ENCODE results near the gene FBN3. TPM values are rescaled to one million over a fixed set of nuclear protein-coding genes. Genes with fewer than 3 reads are reported as not detected.

FBN3 gene
- total RNA-seq, 4 donors from 2014 or later: 0.13 to 8.7 (median 2.5) TPM

DNA sequence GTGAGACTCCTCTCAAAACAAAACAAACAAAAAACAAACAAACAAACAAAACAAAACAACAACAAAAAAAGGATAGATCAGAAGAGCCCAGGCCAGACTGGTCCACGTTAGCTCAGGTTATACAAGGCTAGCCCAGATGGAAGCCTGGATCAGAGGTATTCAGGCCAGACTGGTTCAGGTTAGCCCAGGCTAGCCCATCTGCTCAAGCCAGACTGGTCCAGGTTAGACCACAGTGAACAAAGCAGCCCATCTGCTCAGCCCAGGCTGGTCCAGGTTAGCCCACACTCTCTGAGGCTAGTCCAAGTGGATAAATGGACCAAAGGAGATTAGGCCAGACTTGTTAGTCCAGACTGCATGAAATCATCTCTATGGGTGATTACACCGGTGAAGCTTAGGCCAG, 55.7 kb downstream of the FBN3 start:
- Histone ChIP-seq H3K4me1 (no peaks in the 10 kb centered on the region), H3K27ac (no peak overlapping the region), H3K9me3 (no peaks in the 10 kb centered on the region), H3K27me3 (no peaks in the 10 kb centered on the region), H3K4me3 (replicated peaks in 1 of 3) (no peak overlapping the region), H3K36me3 (no peaks in the 10 kb centered on the region)
- intact Hi-C loops (cut with DNase I): no loop called here
- TF ChIP-seq, protein P1, sequence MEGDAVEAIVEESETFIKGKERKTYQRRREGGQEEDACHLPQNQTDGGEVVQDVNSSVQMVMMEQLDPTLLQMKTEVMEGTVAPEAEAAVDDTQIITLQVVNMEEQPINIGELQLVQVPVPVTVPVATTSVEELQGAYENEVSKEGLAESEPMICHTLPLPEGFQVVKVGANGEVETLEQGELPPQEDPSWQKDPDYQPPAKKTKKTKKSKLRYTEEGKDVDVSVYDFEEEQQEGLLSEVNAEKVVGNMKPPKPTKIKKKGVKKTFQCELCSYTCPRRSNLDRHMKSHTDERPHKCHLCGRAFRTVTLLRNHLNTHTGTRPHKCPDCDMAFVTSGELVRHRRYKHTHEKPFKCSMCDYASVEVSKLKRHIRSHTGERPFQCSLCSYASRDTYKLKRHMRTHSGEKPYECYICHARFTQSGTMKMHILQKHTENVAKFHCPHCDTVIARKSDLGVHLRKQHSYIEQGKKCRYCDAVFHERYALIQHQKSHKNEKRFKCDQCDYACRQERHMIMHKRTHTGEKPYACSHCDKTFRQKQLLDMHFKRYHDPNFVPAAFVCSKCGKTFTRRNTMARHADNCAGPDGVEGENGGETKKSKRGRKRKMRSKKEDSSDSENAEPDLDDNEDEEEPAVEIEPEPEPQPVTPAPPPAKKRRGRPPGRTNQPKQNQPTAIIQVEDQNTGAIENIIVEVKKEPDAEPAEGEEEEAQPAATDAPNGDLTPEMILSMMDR (IDR thresholded peaks at IDR 0.05): no peak
- TF ChIP-seq POLR2A (IDR thresholded peaks at IDR 0.05): no peak
- no peak for DNase-seq
- 92 to 94% methylated on average over 1 to 2 of the region's 2 CpGs for WGBS, 2 donors

DNA sequence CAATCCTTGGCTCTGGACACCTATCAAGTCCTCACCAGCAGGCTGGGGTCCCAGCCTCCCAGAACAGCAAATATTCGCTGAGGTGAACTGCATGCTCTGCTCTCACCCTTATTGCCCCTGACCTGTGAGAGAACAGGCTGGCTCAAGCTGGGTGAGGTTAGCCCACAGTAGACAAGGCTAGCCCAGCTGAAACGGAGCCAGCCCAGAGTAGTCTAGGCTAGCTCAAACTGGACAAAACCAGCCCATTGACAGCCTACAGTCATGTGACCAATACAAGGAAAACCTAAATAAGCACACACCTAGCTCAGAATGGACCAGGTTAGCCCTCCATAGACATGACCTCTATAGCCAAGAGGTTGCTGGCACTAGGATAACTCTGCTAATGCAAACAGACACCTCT, 58.4 kb downstream of the FBN3 start:
- Histone ChIP-seq H3K9me3 (no peaks in the 10 kb centered on the region), H3K4me3 (replicated peaks in 1 of 3) (no peak overlapping the region), H3K4me1 (no peaks in the 10 kb centered on the region), H3K36me3 (no peaks in the 10 kb centered on the region), H3K27me3 (no peaks in the 10 kb centered on the region), H3K27ac (no peak overlapping the region)
- no peak for TF ChIP-seq POLR2A (IDR thresholded peaks at IDR 0.05)
- TF ChIP-seq, protein P1 (IDR thresholded peaks at IDR 0.05): no peak
- intact Hi-C loops (cut with DNase I): no loop called here
- DNase-seq: no peak
- WGBS, 2 donors: 95 to 100% methylated on average over 1 to 2 of the region's 2 CpGs

DNA sequence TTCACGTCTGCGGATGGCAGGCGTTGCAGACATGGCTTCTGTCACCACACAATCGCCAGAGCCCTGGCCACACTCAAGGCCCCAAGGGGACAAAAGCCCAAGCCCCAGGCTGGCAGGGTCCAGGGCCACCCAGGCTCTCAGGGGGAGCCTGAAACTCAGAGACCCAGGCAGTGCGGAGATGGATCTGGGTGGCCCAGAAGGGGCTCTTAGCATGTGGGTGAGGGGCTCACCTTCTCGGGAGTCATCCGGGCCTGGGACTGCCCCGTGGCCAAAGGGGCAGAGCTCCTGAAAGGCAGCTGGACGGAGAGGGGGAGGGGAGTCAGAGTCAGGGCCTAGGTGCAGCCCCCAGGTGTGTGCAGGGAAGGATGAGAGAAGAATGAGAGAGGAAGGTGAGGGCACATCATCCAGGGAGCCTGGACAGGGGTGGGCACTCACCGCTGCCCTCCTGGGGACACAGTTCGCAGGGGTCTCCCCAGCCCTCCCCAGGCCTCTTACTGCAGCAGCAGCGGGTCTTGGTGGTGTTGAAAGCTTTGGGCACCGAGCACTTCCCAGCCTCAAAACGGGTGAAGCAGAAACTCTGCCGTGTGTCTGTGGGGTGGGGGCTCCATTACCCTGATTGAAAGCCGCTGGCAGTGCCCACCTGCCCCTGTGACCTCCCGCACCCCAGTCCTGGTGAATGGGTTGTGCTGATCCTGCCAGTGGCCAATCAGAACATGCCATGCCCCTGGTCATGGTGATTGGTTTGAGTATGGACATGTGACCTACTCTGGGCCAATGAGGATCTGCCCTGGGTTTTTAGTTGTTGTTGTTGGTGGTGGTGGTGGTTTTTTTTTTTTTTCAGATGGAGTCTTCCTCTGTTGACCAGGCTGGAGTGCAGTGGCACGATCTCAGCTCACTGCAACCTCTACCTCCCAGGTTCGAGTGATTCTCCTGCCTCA, 59.5 kb downstream of the FBN3 start:
- no peaks in the 10 kb centered on the region for H3K9me3 ChIP-seq
- no peak for DNase-seq
- intact Hi-C loops (cut with DNase I): no loop called here

DNA sequence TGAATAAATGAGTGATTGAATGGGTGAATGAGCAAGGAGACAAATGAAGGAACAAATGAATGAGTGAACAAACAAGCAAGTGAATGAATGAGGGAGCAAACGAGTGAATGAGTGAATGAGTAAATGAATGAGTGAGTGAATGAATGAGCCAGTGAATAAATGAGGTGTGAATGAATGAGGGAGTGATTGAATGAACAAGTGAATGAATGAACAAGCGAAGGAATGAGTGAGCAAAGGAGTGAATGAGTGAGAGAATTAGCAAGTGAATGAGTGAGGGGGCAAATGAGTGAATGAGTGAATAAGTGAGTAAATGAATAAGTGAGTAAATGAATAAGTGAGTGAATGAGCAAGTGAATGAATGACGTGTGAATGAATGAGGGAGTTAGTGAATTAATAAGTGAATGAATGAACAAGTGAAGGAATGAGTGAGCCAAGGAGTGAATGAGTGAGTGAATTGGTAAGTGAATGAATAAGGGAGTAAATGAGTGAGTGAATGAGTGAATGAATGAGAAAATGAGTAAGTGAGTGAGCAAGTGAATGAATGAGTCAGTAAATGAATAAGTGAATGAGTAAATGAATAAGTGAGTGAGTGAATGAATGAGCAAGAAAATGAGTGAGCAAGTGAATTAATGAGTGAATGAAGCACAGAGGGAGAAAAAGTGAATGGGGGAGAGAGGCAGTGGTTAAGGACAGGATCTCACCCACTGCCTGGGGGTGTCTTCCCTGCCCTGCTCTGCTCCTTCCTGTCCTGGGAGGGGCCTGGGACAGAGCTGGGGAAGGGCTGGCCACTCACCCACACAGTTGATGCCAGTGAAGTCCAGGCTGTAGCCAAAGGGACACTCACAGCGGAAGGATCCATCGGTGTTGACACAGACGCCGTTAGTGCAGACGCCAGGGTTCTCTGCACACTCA, 60.4 kb downstream of the FBN3 start:
- no peak for DNase-seq

More for the DNA sequence above, 59.5 kb downstream of the FBN3 start:
- TF ChIP-seq, protein P1 (IDR thresholded peaks at IDR 0.05): no peak
- no peak for TF ChIP-seq POLR2A (IDR thresholded peaks at IDR 0.05)
- no peaks in the 10 kb centered on the region for H3K27me3 ChIP-seq
- no peaks in the 10 kb centered on the region for H3K36me3 ChIP-seq
- H3K27ac ChIP-seq: no peak overlapping the region
- 87 to 91% methylated on average over 14 to 19 of the region's 19 CpGs for WGBS, 2 donors
- H3K4me1 ChIP-seq: no peaks in the 10 kb centered on the region
- H3K4me3 ChIP-seq (replicated peaks in 1 of 3): no peak overlapping the region

More for the DNA sequence above, 60.4 kb downstream of the FBN3 start:
- no peak overlapping the region for H3K4me3 ChIP-seq (replicated peaks in 1 of 3)
- H3K27me3 ChIP-seq: no peaks in the 10 kb centered on the region
- 87 to 92% methylated on average over 3 to 8 of the region's 8 CpGs for WGBS, 2 donors
- no peak for TF ChIP-seq POLR2A (IDR thresholded peaks at IDR 0.05)
- TF ChIP-seq, protein P1 (IDR thresholded peaks at IDR 0.05): no peak
- intact Hi-C loops (cut with DNase I): no loop called here
- H3K36me3 ChIP-seq: no peaks in the 10 kb centered on the region
- H3K9me3 ChIP-seq: no peaks in the 10 kb centered on the region
- H3K27ac ChIP-seq: no peak overlapping the region
- no peaks in the 10 kb centered on the region for H3K4me1 ChIP-seq
